ENCODE data around the gene B9D2. TPM values are rescaled to one million over a fixed set of nuclear protein-coding genes. Genes with fewer than 3 reads are reported as not detected.

The B9D2 gene
- polyA plus RNA-seq, 3 donors: 12.2 to 32.5 (median 25.1) TPM

- H3K4me2 ChIP-seq (replicated peaks; ENCODE audit: extremely low read depth, low read length, poor library complexity, severe bottlenecking): no peak overlapping the region
- no peaks in the 10 kb centered on the region for H3K9me3 ChIP-seq (replicated peaks in 1 of 2; ENCODE audit: control insufficient read depth in 1 of 2, insufficient read depth in 1 of 2, low read length in 2 of 2)
- H3K36me3 ChIP-seq (replicated peaks in 1 of 2; ENCODE audit: control insufficient read depth in 1 of 2, insufficient read depth in 2 of 2, low read length in 2 of 2): no peaks in the 10 kb centered on the region
- peaks cover 0 to 1% (median 0%) of the 10 kb centered on the region in 3 donors for H3K27me3 Mint-ChIP-seq (ENCODE audit: low read depth in 3 of 3)
- peaks cover 57 to 59% of the 10 kb centered on the region in 2 donors for H3K4me1 ChIP-seq (ENCODE audit: control insufficient read depth in 1 of 2, insufficient read depth in 2 of 2, low read length in 2 of 2)
- peak overlapping the region in 1 of 2 donors; percentile 26 for H3K4me3 Mint-ChIP-seq
- peaks cover 54% of the 10 kb centered on the region for H3K79me2 ChIP-seq (ENCODE audit: insufficient read depth, low read length)
- H3K27me3 ChIP-seq (ENCODE audit: control insufficient read depth in 2 of 2, insufficient read depth in 2 of 2, low read length in 2 of 2): no peaks in the 10 kb centered on the region
- no peak overlapping the region for H2AFZ ChIP-seq (ENCODE audit: insufficient read depth, low read depth, low read length, poor library complexity, severe bottlenecking)
- DNase-seq: no peak
- no peak overlapping the region for H3K9ac ChIP-seq (ENCODE audit: insufficient read depth, low read length, poor library complexity, severe bottlenecking)
- H3K4me3 ChIP-seq (replicated peaks in 1 of 3; ENCODE audit: low read depth in 2 of 3, low read length in 3 of 3): no peak overlapping the region
- peak overlapping the region; percentile 7 to 91 (median 69) for H3K27ac Mint-ChIP-seq
- H3K36me3 Mint-ChIP-seq: peaks cover 12 to 33% of the 10 kb centered on the region in 2 donors
- peak overlapping the region; percentile 0 to 60 for H3K27ac ChIP-seq (ENCODE audit: low read depth in 1 of 2, low read length in 2 of 2)
- intact Hi-C loops (cut with micrococcal nuclease): loop anchor here in 1 of 2 donors (10.0 kb wide), 1 partner anchor 170 kb away; no protein-coding TSS in a partner anchor
- H3K4me1 Mint-ChIP-seq: peaks cover 58% of the 10 kb centered on the region
- H4K20me1 ChIP-seq (ENCODE audit: insufficient read depth, low read length): peaks cover 36% of the 10 kb centered on the region
- peaks cover 0 to 2% (median 0%) of the 10 kb centered on the region in 7 donors for H3K9me3 Mint-ChIP-seq
- TF ChIP-seq, protein P1, sequence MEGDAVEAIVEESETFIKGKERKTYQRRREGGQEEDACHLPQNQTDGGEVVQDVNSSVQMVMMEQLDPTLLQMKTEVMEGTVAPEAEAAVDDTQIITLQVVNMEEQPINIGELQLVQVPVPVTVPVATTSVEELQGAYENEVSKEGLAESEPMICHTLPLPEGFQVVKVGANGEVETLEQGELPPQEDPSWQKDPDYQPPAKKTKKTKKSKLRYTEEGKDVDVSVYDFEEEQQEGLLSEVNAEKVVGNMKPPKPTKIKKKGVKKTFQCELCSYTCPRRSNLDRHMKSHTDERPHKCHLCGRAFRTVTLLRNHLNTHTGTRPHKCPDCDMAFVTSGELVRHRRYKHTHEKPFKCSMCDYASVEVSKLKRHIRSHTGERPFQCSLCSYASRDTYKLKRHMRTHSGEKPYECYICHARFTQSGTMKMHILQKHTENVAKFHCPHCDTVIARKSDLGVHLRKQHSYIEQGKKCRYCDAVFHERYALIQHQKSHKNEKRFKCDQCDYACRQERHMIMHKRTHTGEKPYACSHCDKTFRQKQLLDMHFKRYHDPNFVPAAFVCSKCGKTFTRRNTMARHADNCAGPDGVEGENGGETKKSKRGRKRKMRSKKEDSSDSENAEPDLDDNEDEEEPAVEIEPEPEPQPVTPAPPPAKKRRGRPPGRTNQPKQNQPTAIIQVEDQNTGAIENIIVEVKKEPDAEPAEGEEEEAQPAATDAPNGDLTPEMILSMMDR (IDR thresholded peaks at IDR 0.05): no peak
- 94% methylated on average over 1 of the region's 1 CpG for WGBS (ENCODE audit: insufficient coverage)
Observed at GRCh38 chr19:41355035-41355434, 8.9 kb downstream of the B9D2 start.

DNA sequence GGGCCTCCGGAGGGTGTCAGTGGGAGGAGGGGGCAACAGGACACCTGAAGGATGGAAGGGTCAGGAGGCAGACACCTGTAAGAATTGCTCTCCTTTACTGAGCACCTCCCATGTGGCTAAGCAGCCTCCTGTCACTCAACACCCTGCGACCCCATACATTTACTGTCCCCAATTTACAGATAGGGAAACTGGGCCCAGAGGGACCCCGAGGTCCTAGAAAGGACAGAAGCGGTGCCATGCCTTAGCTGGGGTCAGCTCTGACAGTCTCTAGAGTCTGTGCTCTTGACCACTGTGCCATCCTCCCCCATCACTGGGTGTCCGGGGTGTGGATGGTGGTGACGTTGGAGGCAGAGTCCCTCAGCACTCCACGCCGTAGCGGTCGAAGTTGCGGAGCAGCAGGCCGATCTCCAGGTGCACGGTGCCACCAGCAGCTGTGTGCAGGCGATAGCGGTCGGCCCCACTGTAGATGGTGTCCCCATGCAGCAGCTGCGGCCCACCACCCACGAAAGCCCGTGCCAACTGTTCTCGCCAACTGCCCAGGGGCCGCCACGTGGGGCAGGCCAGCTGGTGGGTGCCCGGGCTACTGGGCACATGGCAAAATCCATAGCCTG lies 9.5 kb downstream of the B9D2 start:
- WGBS (ENCODE audit: insufficient coverage): 92% methylated on average over 20 of the region's 23 CpGs
- intact Hi-C loops (cut with micrococcal nuclease): loop anchor here (5.0 to 10.0 kb wide), 5 partner anchors 37 to 170 kb away; partner anchors contain the start of genes DMAC2 (in 1 of the 2) and HNRNPUL1 (in 1 of the 2)
- peaks cover 0 to 2% (median 0%) of the 10 kb centered on the region in 7 donors for H3K9me3 Mint-ChIP-seq
- Histone ChIP-seq H3K9ac (ENCODE audit: insufficient read depth, low read length, poor library complexity, severe bottlenecking) (peak overlapping the region; percentile 93), H3K4me3 (replicated peaks in 1 of 3; ENCODE audit: low read depth in 2 of 3, low read length in 3 of 3) (peak overlapping the region in 1 of 3 experiments; percentile 97), H2AFZ (ENCODE audit: insufficient read depth, low read depth, low read length, poor library complexity, severe bottlenecking) (no peak overlapping the region), H3K4me1 (ENCODE audit: control insufficient read depth in 1 of 2, insufficient read depth in 2 of 2, low read length in 2 of 2) (peaks cover 63 to 65% of the 10 kb centered on the region in 2 donors), H3K27me3 (ENCODE audit: control insufficient read depth in 2 of 2, insufficient read depth in 2 of 2, low read length in 2 of 2) (no peaks in the 10 kb centered on the region), H4K20me1 (ENCODE audit: insufficient read depth, low read length) (peaks cover 42% of the 10 kb centered on the region), H3K27ac (ENCODE audit: low read depth in 1 of 2, low read length in 2 of 2) (no peak overlapping the region), H3K4me2 (replicated peaks; ENCODE audit: extremely low read depth, low read length, poor library complexity, severe bottlenecking) (peak overlapping the region; percentile 94), H3K79me2 (ENCODE audit: insufficient read depth, low read length) (peaks cover 54% of the 10 kb centered on the region), H3K36me3 (replicated peaks in 1 of 2; ENCODE audit: control insufficient read depth in 1 of 2, insufficient read depth in 2 of 2, low read length in 2 of 2) (peaks cover 0 to 6% of the 10 kb centered on the region in 2 donors), H3K9me3 (replicated peaks in 1 of 2; ENCODE audit: control insufficient read depth in 1 of 2, insufficient read depth in 1 of 2, low read length in 2 of 2) (no peaks in the 10 kb centered on the region)
- TF ChIP-seq, protein P1 (IDR thresholded peaks at IDR 0.05): peak; percentile 63
- H3K27me3 Mint-ChIP-seq (ENCODE audit: low read depth in 3 of 3): peaks cover 0 to 1% (median 0%) of the 10 kb centered on the region in 3 donors
- peaks cover 11 to 34% of the 10 kb centered on the region in 2 donors for H3K36me3 Mint-ChIP-seq
- peak in 1 of 3 donors; percentile 15 for DNase-seq
- H3K27ac Mint-ChIP-seq: peak overlapping the region in 5 of 7 donors; percentile 72 to 87 (median 81)
- peaks cover 64% of the 10 kb centered on the region for H3K4me1 Mint-ChIP-seq
- H3K4me3 Mint-ChIP-seq: peak overlapping the region; percentile 74 to 87
